Fibroblast of the aortic adventitia (primary cell): ENCODE results near the gene GOLT1B. TPM values are rescaled to one million over a fixed set of nuclear protein-coding genes. Genes with fewer than 3 reads are reported as not detected.

Experiments
- DNase-seq: peaks from one replicate; pipeline ENCODE4 v3.0.0-alpha.2; 2010; ENCODE audit warnings: low read depth
- H3K4me3 ChIP-seq: 2 replicates; pipeline ENCODE4 v1.5.1; 2011; ENCODE audit warnings: low read depth, mild to moderate bottlenecking, control low read depth, low read length, moderate library complexity
- CTCF ChIP-seq: IDR thresholded peaks from 2 replicates; pipeline ENCODE4 v1.5.1; 2011; ENCODE audit warnings: mild to moderate bottlenecking, low read length, control low read depth, inconsistent platforms; ENCODE audit not compliant: insufficient read depth
- total RNA-seq: library from RNA; depleted of rRNA; stranded (reverse); fragments of >200 nt; gene quantifications from 2 replicates; pipeline ENCODE4 v1.2.3, GENCODE V29; 2012; ENCODE audit warnings: low replicate concordance

The GOLT1B gene
- total RNA-seq, 1 donor: 82.2 TPM

GRCh38 chr12:21529456-21529855, 27.9 kb downstream of the GOLT1B start:
- H3K4me3 ChIP-seq: no peak overlapping the region
- no peak for TF ChIP-seq CTCF

GRCh38 chr12:21538061-21538653, 36.6 kb downstream of the GOLT1B start:
- H3K4me3 ChIP-seq: no peak overlapping the region
- no peak for TF ChIP-seq CTCF
- DNase-seq: no peak

More at GRCh38 chr12:21529456-21529855, 27.9 kb downstream of the GOLT1B start:
- no peak for DNase-seq

DNA sequence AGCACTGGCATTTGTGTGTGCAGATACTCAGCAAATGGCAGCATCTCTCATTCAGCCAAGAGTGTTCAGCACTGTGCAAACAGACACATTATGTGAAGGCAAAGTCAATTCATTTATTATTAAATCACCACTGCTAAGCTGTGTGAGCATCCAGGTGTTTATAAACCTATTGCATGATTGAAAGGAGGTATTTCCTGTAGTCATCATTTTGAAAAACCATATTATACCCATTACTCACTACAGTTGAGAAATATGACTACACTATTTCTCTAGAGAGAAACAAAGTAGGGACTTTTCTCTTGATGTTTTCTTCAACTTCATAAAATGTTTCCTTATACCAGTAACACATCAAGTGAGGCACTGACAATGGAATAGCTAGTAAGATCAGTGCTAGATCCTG, 38.2 kb downstream of the GOLT1B start:
- no peak for DNase-seq
- TF ChIP-seq CTCF: no peak
- no peak overlapping the region for H3K4me3 ChIP-seq

DNA sequence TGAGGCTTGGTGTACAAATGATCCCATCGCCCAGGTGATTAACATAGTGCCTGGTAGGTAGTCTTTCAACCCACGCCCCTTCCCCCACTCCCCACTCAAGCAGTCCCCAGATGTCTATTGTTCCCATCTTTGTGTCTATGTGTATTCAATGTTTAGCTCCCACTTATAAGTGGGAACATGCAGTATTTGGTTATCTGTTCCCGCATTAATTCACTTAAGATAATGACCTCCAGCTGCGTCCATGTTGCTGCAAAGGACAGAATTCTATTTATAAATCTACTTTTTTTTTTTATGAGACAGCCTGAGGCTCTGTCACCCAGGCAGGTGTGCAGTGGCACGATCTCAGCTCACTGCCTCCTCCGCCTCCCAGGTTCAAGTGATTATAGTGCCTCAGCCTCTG, 40.2 kb downstream of the GOLT1B start:
- DNase-seq: no peak
- TF ChIP-seq CTCF: no peak

GRCh38 chr12:21542403-21542802, 40.8 kb downstream of the GOLT1B start:
- DNase-seq: no peak
- no peak for TF ChIP-seq CTCF
- H3K4me3 ChIP-seq: no peak overlapping the region

More for the DNA sequence above, 40.2 kb downstream of the GOLT1B start:
- no peak overlapping the region for H3K4me3 ChIP-seq

DNA sequence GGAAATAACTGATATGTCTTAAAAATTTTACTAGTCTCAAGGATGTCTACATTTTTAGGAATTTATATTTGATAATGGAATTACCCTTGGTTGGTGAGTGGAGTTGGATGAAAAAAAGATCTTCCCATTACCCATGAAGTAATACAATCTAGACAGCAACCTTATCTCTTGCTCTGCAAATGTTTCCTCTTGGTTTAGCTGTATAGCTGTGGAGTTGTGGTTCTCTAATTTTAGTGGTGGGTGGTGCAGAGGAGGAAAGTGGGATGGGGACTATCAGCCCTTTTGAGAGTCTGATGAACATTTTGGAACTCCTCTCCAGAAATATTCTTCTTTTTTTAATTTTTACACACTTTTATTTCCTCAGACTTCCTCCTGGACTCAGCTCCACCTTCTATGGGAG, 41.6 kb downstream of the GOLT1B start:
- TF ChIP-seq CTCF: no peak
- H3K4me3 ChIP-seq: no peak overlapping the region
- DNase-seq: no peak

DNA sequence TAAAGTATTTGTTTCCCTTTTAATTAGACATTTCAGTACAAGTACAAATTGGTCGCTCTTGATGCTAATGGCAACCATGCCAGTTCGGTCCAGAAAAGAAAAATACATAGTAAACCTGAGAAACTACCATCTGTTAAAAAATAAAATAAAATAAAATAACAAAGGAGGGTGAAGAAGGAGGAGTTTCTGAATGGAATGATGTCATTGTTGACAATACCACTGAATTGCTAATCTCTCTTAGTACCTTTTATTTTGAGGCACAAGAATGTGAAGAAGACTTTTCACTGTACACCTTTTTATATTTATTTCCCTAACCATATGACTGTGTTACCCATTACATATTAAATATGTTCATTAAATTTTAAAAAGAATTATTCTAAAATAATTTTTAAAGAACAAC, 44.0 kb downstream of the GOLT1B start:
- TF ChIP-seq CTCF: no peak

More for the DNA sequence above, 44.0 kb downstream of the GOLT1B start:
- H3K4me3 ChIP-seq: no peak overlapping the region
- no peak for DNase-seq
